ENCODE measurements around the gene CPOX. TPM values are rescaled to one million over a fixed set of nuclear protein-coding genes. Genes with fewer than 3 reads are reported as not detected.

CPOX gene
- total and polyA plus RNA-seq, 2 of the 8 experiments (the other 6 are each of a cell fraction or from before 2014, with no cell fraction given), result 17.4 to 27.0 TPM

- H3K79me1 ChIP-seq (ENCODE audit: low read depth, low read length), result peaks cover 4% of the 10 kb centered on the region; the same call in 1 of the 2 replicates
- no peaks in the 10 kb centered on the region; a peak in 1 of 7 replicates for H3K27me3 ChIP-seq (replicated peaks in 1 of 4; ENCODE audit: control insufficient read depth in 3 of 4, extremely low read depth in 1 of 4, insufficient read depth in 3 of 4, low read length in 3 of 4)
- H2BK5ac ChIP-seq (ENCODE audit: low read depth, low read length), result no peak overlapping the region
- no peak overlapping the region for H2AK5ac ChIP-seq (ENCODE audit: low read depth, low read length)
- H3K23ac ChIP-seq (ENCODE audit: insufficient read length), result no peak overlapping the region
- H4K91ac ChIP-seq (replicated peaks; ENCODE audit: insufficient read length, low read length), result no peak overlapping the region
- no peak overlapping the region for H2BK15ac ChIP-seq (ENCODE audit: low read length)
- peaks cover 2 to 30% (median 16%) of the 10 kb centered on the region in 4 experiments; a peak in 6 of 8 replicates for H3K36me3 ChIP-seq (ENCODE audit: control insufficient read depth in 2 of 4, insufficient read depth in 4 of 4, low read length in 3 of 4)
- H3K4ac ChIP-seq (replicated peaks; ENCODE audit: insufficient read length, low read depth, low read length), result no peak overlapping the region
- no peak overlapping the region for H3K56ac ChIP-seq (replicated peaks; ENCODE audit: insufficient read length, low read depth, low read length)
- no peak overlapping the region for H3K18ac ChIP-seq (ENCODE audit: extremely low read depth, low read length)
- H2BK12ac ChIP-seq (ENCODE audit: low read depth, low read length), result no peak overlapping the region
- H3K4me3 ChIP-seq (ENCODE audit: extremely low read depth in 1 of 4, insufficient read depth in 2 of 4, low read depth in 3 of 4, low read length in 4 of 4), result peak overlapping the region; percentile 73 to 91 (median 80)
- peaks cover 0 to 5% (median 3%) of the 10 kb centered on the region in 4 experiments; a peak in 3 of 7 replicates for H3K4me1 ChIP-seq (replicated peaks in 1 of 4; ENCODE audit: control insufficient read depth in 3 of 4, insufficient read depth in 4 of 4, low read length in 3 of 4)
- TF ChIP-seq RFX5 (IDR thresholded peaks at IDR 0.05; ENCODE audit: borderline replicate concordance, low read depth, low read length), result no peak
- TF ChIP-seq, protein P1, sequence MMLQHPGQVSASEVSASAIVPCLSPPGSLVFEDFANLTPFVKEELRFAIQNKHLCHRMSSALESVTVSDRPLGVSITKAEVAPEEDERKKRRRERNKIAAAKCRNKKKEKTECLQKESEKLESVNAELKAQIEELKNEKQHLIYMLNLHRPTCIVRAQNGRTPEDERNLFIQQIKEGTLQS (IDR thresholded peaks at IDR 0.05; ENCODE audit: insufficient read depth, low read depth, low read length), result no peak
- no peak for TF ChIP-seq JUND (IDR thresholded peaks at IDR 0.05; ENCODE audit: low read length)
- no peak for TF ChIP-seq FOSL1 (IDR thresholded peaks at IDR 0.05; ENCODE audit: insufficient read depth, low read depth, low read length)
- no peak for TF ChIP-seq POLR2AphosphoS5 (IDR thresholded peaks at IDR 0.05; ENCODE audit: low read depth, low read length)
- H2BK120ac ChIP-seq (replicated peaks; ENCODE audit: low read depth, low read length), result no peak overlapping the region
- no peak for FAIRE-seq
- H3K23me2 ChIP-seq (ENCODE audit: low read depth, low read length), result peaks cover 11% of the 10 kb centered on the region
- no peak overlapping the region for H3K14ac ChIP-seq (ENCODE audit: insufficient read length)
- no peak overlapping the region for H3K27ac ChIP-seq (ENCODE audit: low read depth, low read length)
- no peak overlapping the region for H2AFZ ChIP-seq (ENCODE audit: low read length)
- DNase-seq (ENCODE audit: low read depth in 1 of 2, low spot score in 2 of 2), result no peak
- ChIA-PET CTCF (ENCODE audit: partially characterized antibody) (interaction anchor here (0.6 to 2.7 kb wide), 5 partner anchors 64 to 1080 kb away, joined by 3 to 8 read pairs (median 3); no protein-coding TSS in a partner anchor), POLR2A (ENCODE audit: partially characterized antibody) (interaction anchor here (1.5 kb wide), 1 partner anchor 70 kb away, joined by 5 read pairs; the partner anchor contains the start of gene CLDND1)
- H2BK20ac ChIP-seq (ENCODE audit: low read length), result no peak overlapping the region
- peak overlapping the region; percentile 87 to 96 for H3K4me2 ChIP-seq (ENCODE audit: insufficient read depth in 1 of 2, low read depth in 2 of 2, low read length in 2 of 2)
- H4K8ac ChIP-seq (ENCODE audit: extremely low read depth, insufficient read depth, low read length), result peak overlapping the region; percentile 87; the same call in 1 of the 2 replicates
- H3K9ac ChIP-seq (replicated peaks in 1 of 4; ENCODE audit: extremely low read depth in 1 of 4, low read depth in 3 of 4, low read length in 3 of 4), result peak overlapping the region in 2 of 4 experiments; percentile 29 to 59; a peak in 3 of 7 replicates
- 39% methylated on average over 11 of the region's 11 CpGs; no CpG with 5 or more reads in 1 of the 2 experiments for WGBS, 2 experiments (ENCODE audit: extremely low coverage in 1 of 2, insufficient coverage in 1 of 2, insufficient read length in 1 of 2, insufficient replicate concordance in 2 of 2, low coverage in 1 of 2, low lambda C conversion rate in 2 of 2, missing lambda C conversion rate in 1 of 2)
- H3K79me2 ChIP-seq (ENCODE audit: control insufficient read depth in 1 of 2, insufficient read depth in 2 of 2, low read length in 2 of 2), result peaks cover 0 to 9% of the 10 kb centered on the region in 2 experiments; a peak in 2 of 4 replicates
- H4K20me1 ChIP-seq (replicated peaks in 1 of 2; ENCODE audit: control insufficient read depth in 1 of 2, insufficient read depth in 2 of 2, low read length in 2 of 2), result peaks cover 2 to 4% of the 10 kb centered on the region in 2 experiments
- H4K5ac ChIP-seq (ENCODE audit: insufficient read length, low read depth, low read length), result no peak overlapping the region
- no peaks in the 10 kb centered on the region for H3K9me3 ChIP-seq (ENCODE audit: insufficient read depth in 2 of 2, low read depth in 1 of 2, low read length in 1 of 2)
Observed at GRCh38 chr3:98592345-98592935, 971 bp downstream of the CPOX start.
